Fibroblast of mammary gland (primary cell): Measurements from ENCODE around the gene FKRP.

ENCODE experiments used
- DNase-seq: peaks from one replicate; pipeline ENCODE4 v3.0.0-alpha.2; 2010; ENCODE audit warnings: low read depth
- H3K4me3 ChIP-seq: 2 replicates; pipeline ENCODE4 v1.5.1; 2011; ENCODE audit warnings: low read depth, mild to moderate bottlenecking, low read length, moderate library complexity; ENCODE audit not compliant: control insufficient read depth
- CTCF ChIP-seq: conservative IDR thresholded peaks from 2 replicates; pipeline ENCODE4 v1.5.1; 2011; ENCODE audit warnings: low read depth, low read length, inconsistent platforms; ENCODE audit not compliant: control insufficient read depth, insufficient read depth

FKRP gene

GRCh38 chr19:46732172-46732938, 13.5 kb upstream of the FKRP start:
- no peak for TF ChIP-seq CTCF
- H3K4me3 ChIP-seq, result no peak overlapping the region
- no peak for DNase-seq

GRCh38 chr19:46732966-46733689, 12.7 kb upstream of the FKRP start:
- no peak for TF ChIP-seq CTCF
- DNase-seq, result peak; percentile 50
- no peak overlapping the region for H3K4me3 ChIP-seq

GRCh38 chr19:46733690-46734292, 12.1 kb upstream of the FKRP start:
- no peak for DNase-seq
- TF ChIP-seq CTCF, result no peak
- H3K4me3 ChIP-seq, result no peak overlapping the region

- DNase-seq, result no peak
- TF ChIP-seq CTCF, result no peak
Measured at GRCh38 chr19:46736531-46737297, 9.1 kb upstream of the FKRP start.

GRCh38 chr19:46737298-46737654, 8.6 kb upstream of the FKRP start:
- DNase-seq, result no peak
- no peak overlapping the region for H3K4me3 ChIP-seq
- TF ChIP-seq CTCF, result no peak

More at GRCh38 chr19:46736531-46737297, 9.1 kb upstream of the FKRP start:
- H3K4me3 ChIP-seq, result no peak overlapping the region

DNA sequence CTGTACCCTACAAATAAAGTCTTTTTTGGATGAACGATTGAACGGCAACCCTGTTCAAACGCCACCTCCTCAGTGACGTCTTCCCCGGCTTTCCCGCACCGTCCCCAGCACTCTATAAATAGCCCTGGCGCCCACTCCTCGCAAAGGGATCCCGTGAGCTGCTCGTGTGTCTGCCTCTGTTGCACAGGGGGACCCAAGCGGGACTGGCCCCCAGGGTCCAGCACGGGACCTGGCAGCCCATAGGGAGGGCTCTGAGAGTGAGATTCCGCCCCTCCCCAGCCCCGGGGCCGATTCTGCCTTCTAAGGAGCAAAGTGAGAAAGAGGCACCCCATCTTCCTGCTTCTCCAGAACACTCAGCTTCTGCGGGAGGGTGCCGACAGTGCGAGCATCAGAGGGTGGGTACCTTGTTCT, 8.1 kb upstream of the FKRP start:
- no peak for DNase-seq
- TF ChIP-seq CTCF, result no peak
- H3K4me3 ChIP-seq, result no peak overlapping the region
